ENCODE results near the gene PAQR5. TPM values are rescaled to one million over a fixed set of nuclear protein-coding genes. Genes with fewer than 3 reads are reported as not detected.
"Not testable (repeated sequence)": the region's sequence is repeated elsewhere in the genome, so short reads cannot be mapped to it uniquely, and the experiment has no call there.

The PAQR5 gene
- total RNA-seq, 1 donor, result under 0.01 TPM

DNA sequence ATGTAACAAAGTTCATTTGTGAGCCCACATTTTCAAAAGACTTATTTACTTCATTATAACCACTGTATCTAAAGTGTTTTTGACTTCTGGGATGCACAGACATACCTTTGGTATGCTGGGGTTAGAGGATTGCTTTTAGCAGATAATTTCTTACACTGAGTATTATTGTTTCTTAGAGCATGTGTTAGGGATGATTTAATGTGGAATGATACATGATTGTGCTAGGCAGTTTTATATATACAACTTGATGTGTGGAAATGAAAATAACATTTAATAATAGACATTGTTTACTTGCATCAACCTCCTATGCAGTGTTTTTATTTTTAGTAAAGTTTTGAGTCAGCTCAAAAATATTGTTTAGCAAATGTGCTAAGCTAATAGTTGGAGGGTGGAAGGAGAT, 118.9 kb downstream of the PAQR5 start:
- Histone ChIP-seq H3K27me3 (ENCODE audit: insufficient read depth, low read length) (no peaks in the 10 kb centered on the region), H3K9me3 (ENCODE audit: low read depth, low read length) (no peaks in the 10 kb centered on the region), H3K4me1 (ENCODE audit: insufficient read depth, low read length) (peaks cover 17% of the 10 kb centered on the region), H3K4me3 (ENCODE audit: low read length) (no peak overlapping the region)

DNA sequence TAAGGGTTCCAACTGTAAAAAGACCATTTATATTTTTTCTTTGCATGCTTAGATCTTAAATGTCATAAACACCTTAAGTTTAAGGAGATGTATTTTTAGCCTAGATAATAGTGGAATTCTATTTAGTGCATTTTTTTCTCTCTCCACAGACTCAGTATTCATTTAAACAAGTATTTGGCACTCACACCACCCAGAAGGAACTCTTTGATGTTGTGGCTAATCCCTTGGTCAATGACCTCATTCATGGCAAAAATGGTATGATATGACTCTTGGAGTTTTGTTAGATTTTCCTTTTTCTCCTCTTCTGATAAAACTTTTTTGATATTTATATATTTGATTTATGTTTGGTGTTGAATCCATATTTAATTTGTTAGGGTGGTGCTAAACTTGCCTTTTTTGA, 122.8 kb downstream of the PAQR5 start:
- no peaks in the 10 kb centered on the region for H3K27me3 ChIP-seq (ENCODE audit: insufficient read depth, low read length)
- H3K4me3 ChIP-seq (ENCODE audit: low read length), result no peak overlapping the region
- H3K4me1 ChIP-seq (ENCODE audit: insufficient read depth, low read length), result no peaks in the 10 kb centered on the region
- H3K9me3 ChIP-seq (ENCODE audit: low read depth, low read length), result no peaks in the 10 kb centered on the region

DNA sequence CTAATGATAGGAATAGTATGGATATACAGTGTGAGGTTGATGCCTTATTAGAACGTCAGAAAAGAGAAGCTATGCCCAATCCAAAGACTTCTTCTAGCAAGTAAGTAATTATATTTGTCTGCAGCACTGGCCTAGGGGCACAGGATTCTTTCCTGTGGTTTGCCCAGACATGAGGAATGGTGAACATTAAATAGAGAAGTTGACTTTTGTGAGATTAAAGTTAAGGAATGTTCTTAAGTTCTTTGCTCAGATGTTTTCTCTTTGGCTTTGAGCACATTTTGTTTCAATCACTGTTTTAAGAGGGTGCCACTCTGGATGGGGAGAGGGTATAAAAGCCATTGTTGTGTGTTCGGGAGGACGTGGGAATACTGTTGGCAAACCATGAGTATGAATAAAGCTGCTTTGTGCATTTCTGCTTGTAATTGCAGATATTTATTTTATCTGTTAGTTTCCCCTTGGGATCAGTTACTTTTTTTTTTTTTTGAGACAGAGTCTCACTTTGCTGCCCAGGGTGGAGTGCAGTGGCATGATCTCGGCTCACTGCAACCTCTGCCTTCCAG, 123.7 kb downstream of the PAQR5 start:
- Histone ChIP-seq H3K4me3 (ENCODE audit: low read length) (no peak overlapping the region), H3K27me3 (ENCODE audit: insufficient read depth, low read length) (no peaks in the 10 kb centered on the region), H3K4me1 (ENCODE audit: insufficient read depth, low read length) (no peaks in the 10 kb centered on the region), H3K9me3 (ENCODE audit: low read depth, low read length) (no peaks in the 10 kb centered on the region)

DNA sequence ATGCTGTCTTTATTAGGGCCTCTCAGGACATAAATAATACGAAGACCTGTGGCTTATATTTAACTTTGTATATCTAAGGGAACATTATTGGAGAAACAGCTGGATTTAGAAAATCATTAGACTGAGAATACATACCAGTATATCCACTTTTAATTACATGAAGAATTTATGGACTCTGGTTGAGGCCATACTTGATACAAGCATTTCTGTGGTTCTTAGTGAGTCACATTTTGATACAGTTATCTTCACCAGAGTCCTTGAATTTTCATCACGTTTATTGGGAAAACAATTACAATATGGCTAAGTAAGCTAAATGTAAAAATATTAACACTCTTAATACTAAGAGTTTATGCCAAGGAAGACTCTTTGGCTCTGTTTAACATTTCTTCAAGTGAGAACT, 125.3 kb downstream of the PAQR5 start:
- Histone ChIP-seq H3K4me3 (ENCODE audit: low read length) (no peak overlapping the region), H3K9me3 (ENCODE audit: low read depth, low read length) (no peaks in the 10 kb centered on the region), H3K4me1 (ENCODE audit: insufficient read depth, low read length) (no peaks in the 10 kb centered on the region), H3K27me3 (ENCODE audit: insufficient read depth, low read length) (no peaks in the 10 kb centered on the region)

DNA sequence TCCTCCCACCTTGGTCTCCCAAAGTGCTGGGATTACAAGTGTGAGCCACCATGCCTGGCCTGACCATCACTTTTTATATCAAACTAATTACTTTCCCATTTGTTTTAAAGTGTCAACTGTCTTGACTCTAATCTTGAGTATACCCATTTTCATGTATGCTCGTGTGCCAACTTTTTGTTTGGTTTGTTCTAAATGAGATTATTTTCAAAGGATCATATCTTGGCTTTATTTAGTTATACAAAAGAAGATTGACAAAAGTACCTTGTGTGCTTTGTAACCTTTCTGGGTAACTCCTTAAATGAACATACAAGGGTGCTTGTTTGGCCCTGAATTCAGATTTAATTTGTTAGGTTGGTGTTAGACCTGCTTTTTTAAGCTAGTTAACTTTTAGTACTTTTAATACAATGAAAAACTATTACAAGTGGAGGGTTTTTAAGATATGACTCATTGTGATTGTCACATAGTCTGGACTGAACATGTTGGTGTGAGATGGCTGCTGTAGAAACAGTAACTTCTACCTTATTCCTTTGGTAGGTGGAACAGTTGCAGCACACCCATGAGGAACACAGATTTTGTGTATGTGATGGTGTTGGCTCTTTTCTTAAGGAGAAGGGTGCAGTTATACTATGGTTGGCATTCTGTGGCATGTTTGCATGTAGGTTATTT, 126.2 kb downstream of the PAQR5 start:
- no peaks in the 10 kb centered on the region for H3K27me3 ChIP-seq (ENCODE audit: insufficient read depth, low read length)
- H3K4me3 ChIP-seq (ENCODE audit: low read length), result no peak overlapping the region
- H3K4me1 ChIP-seq (ENCODE audit: insufficient read depth, low read length), result no peaks in the 10 kb centered on the region
- H3K9me3 ChIP-seq (ENCODE audit: low read depth, low read length), result no peaks in the 10 kb centered on the region

DNA sequence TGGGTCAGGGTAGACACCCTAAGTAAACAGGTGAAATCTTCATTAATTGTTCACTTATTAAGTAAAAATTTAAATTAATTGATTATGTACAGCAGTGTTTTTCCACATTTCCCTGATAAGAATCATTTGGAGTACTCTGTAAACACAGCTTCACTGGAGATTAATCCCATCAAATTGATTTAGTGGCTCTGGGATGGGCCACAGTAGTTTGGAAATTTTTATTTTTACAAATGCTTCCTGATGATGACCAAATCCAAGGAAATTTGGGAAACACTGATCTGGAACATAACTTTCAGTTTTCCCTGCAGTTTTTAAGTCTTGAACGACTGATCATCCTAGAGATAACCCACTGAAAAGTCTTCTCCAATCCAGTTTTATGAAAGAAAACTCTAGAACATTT, 135.1 kb downstream of the PAQR5 start:
- H3K9me3 ChIP-seq (ENCODE audit: low read depth, low read length), result no peaks in the 10 kb centered on the region
- no peak overlapping the region for H3K4me3 ChIP-seq (ENCODE audit: low read length)
- H3K27me3 ChIP-seq (ENCODE audit: insufficient read depth, low read length), result no peaks in the 10 kb centered on the region
- H3K4me1 ChIP-seq (ENCODE audit: insufficient read depth, low read length), result peaks cover 21% of the 10 kb centered on the region

GRCh38 chr15:69434238-69434637, 135.5 kb downstream of the PAQR5 start:
- peaks cover 21% of the 10 kb centered on the region for H3K4me1 ChIP-seq (ENCODE audit: insufficient read depth, low read length)
- no peaks in the 10 kb centered on the region for H3K9me3 ChIP-seq (ENCODE audit: low read depth, low read length)
- H3K27me3 ChIP-seq (ENCODE audit: insufficient read depth, low read length), result no peaks in the 10 kb centered on the region
- no peak overlapping the region for H3K4me3 ChIP-seq (ENCODE audit: low read length)

DNA sequence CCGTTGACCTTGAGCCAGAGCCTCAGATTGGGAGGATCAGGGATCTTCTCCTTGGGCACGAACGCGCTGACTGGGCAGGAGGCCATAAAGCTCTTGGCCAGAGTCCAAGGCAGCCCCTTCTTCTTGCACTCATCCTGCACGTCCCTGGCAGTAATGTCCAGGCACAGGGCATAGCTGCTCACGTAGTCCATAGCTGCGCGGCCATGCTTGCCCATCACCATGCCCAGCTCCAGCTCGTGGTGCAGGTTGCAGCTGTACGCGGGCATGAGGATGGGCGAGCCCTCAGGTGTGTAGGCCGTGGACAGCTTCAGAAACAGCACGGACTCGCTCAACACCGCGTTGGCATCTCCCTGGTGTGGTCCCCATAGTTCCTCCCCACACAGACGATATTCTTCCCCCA, 136.0 kb downstream of the PAQR5 start:
- Histone ChIP-seq H3K4me3 (ENCODE audit: low read length) (no peak overlapping the region), H3K9me3 (ENCODE audit: low read depth, low read length) (no peaks in the 10 kb centered on the region), H3K27me3 (ENCODE audit: insufficient read depth, low read length) (no peaks in the 10 kb centered on the region), H3K4me1 (ENCODE audit: insufficient read depth, low read length) (peaks cover 21% of the 10 kb centered on the region)

GRCh38 chr15:69435985-69436384, 137.3 kb downstream of the PAQR5 start:
- H3K4me3 ChIP-seq (ENCODE audit: low read length), result no peak overlapping the region

GRCh38 chr15:69436951-69437350, 138.2 kb downstream of the PAQR5 start:
- Histone ChIP-seq H3K4me1 (ENCODE audit: insufficient read depth, low read length) (peaks cover 25% of the 10 kb centered on the region), H3K9me3 (ENCODE audit: low read depth, low read length) (no peaks in the 10 kb centered on the region), H3K27me3 (ENCODE audit: insufficient read depth, low read length) (no peaks in the 10 kb centered on the region), H3K4me3 (ENCODE audit: low read length) (no peak overlapping the region)

More at GRCh38 chr15:69435985-69436384, 137.3 kb downstream of the PAQR5 start:
- Histone ChIP-seq H3K9me3 (ENCODE audit: low read depth, low read length) (no peaks in the 10 kb centered on the region), H3K4me1 (ENCODE audit: insufficient read depth, low read length) (peaks cover 25% of the 10 kb centered on the region), H3K27me3 (ENCODE audit: insufficient read depth, low read length) (no peaks in the 10 kb centered on the region)

DNA sequence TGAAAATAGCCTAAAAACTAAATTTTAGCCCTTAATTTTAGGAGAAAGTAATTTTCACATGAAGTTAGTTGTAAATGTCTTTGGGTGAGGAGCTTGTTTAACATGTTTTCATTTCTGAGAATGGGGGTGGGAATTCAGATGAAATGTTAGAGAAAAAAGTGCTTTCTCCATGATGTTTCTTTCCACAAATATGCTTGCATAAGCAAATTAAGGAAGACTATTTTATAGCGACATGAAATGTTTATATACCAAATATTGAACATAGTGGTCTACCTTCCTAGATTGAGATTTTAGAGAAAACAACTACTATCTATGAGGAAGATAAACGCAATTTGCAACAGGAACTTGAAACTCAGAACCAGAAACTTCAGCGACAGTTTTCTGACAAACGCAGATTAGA, 140.9 kb downstream of the PAQR5 start:
- Histone ChIP-seq H3K4me1 (ENCODE audit: insufficient read depth, low read length) (peaks cover 32% of the 10 kb centered on the region), H3K27me3 (ENCODE audit: insufficient read depth, low read length) (no peaks in the 10 kb centered on the region), H3K9me3 (ENCODE audit: low read depth, low read length) (no peaks in the 10 kb centered on the region), H3K4me3 (ENCODE audit: low read length) (no peak overlapping the region)

GRCh38 chr15:69443032-69443611, 144.4 kb downstream of the PAQR5 start:
- Histone ChIP-seq H3K27me3 (ENCODE audit: insufficient read depth, low read length) (no peaks in the 10 kb centered on the region), H3K9me3 (ENCODE audit: low read depth, low read length) (no peaks in the 10 kb centered on the region), H3K4me3 (ENCODE audit: low read length) (no peak overlapping the region), H3K4me1 (ENCODE audit: insufficient read depth, low read length) (peaks cover 11% of the 10 kb centered on the region)

GRCh38 chr15:69444686-69445085, 146.0 kb downstream of the PAQR5 start:
- Histone ChIP-seq H3K27me3 (ENCODE audit: insufficient read depth, low read length) (no peaks in the 10 kb centered on the region), H3K4me3 (ENCODE audit: low read length) (no peak overlapping the region), H3K4me1 (ENCODE audit: insufficient read depth, low read length) (peaks cover 11% of the 10 kb centered on the region), H3K9me3 (ENCODE audit: low read depth, low read length) (no peaks in the 10 kb centered on the region)

- Histone ChIP-seq H3K4me3 (ENCODE audit: low read length) (no peak overlapping the region), H3K9me3 (ENCODE audit: low read depth, low read length) (no peaks in the 10 kb centered on the region), H3K4me1 (ENCODE audit: insufficient read depth, low read length) (peaks cover 15% of the 10 kb centered on the region), H3K27me3 (ENCODE audit: insufficient read depth, low read length) (no peaks in the 10 kb centered on the region)
Observed at GRCh38 chr15:69446953-69447352, 148.2 kb downstream of the PAQR5 start.

- H3K27me3 ChIP-seq (ENCODE audit: insufficient read depth, low read length); H3K9me3 ChIP-seq (ENCODE audit: low read depth, low read length); H3K4me3 ChIP-seq (ENCODE audit: low read length): not testable (repeated sequence)
- H3K4me1 ChIP-seq (ENCODE audit: insufficient read depth, low read length), result peaks cover 29% of the 10 kb centered on the region
Observed at GRCh38 chr15:69450221-69450620, 151.5 kb downstream of the PAQR5 start.
